Dedifferentiated amniotic fluid mesenchymal stem cell (primary cell): ENCODE data around the gene GABRG3.

ENCODE experiments used
- DNase-seq: peaks from one replicate; pipeline ENCODE4 v3.0.0-alpha.2; 2016; ENCODE audit errors: extremely low spot score

Gene GABRG3

GRCh38 chr15:27097506-27097905, 126.5 kb downstream of the GABRG3 start:
- DNase-seq = no peak

- no peak for DNase-seq
Measured at GRCh38 chr15:27101982-27102381, 131.0 kb downstream of the GABRG3 start.

GRCh38 chr15:27111323-27111722, 140.3 kb downstream of the GABRG3 start:
- DNase-seq = no peak

- no peak for DNase-seq
Measured at GRCh38 chr15:27114473-27114872, 143.5 kb downstream of the GABRG3 start.

GRCh38 chr15:27119695-27120266, 148.8 kb downstream of the GABRG3 start:
- DNase-seq = no peak

- no peak for DNase-seq
Measured at GRCh38 chr15:27121672-27122071, 150.7 kb downstream of the GABRG3 start.

- DNase-seq = no peak
Measured at GRCh38 chr15:27123291-27123690, 152.3 kb downstream of the GABRG3 start.

- no peak for DNase-seq
Measured at GRCh38 chr15:27123808-27124207, 152.8 kb downstream of the GABRG3 start.

- DNase-seq = no peak
Measured at GRCh38 chr15:27124287-27124871, 153.4 kb downstream of the GABRG3 start.

GRCh38 chr15:27125185-27125584, 154.2 kb downstream of the GABRG3 start:
- no peak for DNase-seq

- DNase-seq = no peak
Measured at GRCh38 chr15:27126449-27126848, 155.5 kb downstream of the GABRG3 start.

GRCh38 chr15:27127815-27128570, 157.0 kb downstream of the GABRG3 start:
- no peak for DNase-seq

GRCh38 chr15:27133249-27133648, 162.3 kb downstream of the GABRG3 start:
- DNase-seq = no peak

- no peak for DNase-seq
Measured at GRCh38 chr15:27134481-27134880, 163.5 kb downstream of the GABRG3 start.

GRCh38 chr15:27135151-27135550, 164.2 kb downstream of the GABRG3 start:
- no peak for DNase-seq

GRCh38 chr15:27137127-27137526, 166.1 kb downstream of the GABRG3 start:
- DNase-seq = no peak

GRCh38 chr15:27165590-27165989, 194.6 kb downstream of the GABRG3 start:
- DNase-seq = no peak

GRCh38 chr15:27166917-27167316, 195.9 kb downstream of the GABRG3 start:
- DNase-seq = no peak

- no peak for DNase-seq
Measured at GRCh38 chr15:27167738-27168137, 196.8 kb downstream of the GABRG3 start.

- no peak for DNase-seq
Measured at GRCh38 chr15:27170851-27171250, 199.9 kb downstream of the GABRG3 start.

- DNase-seq = no peak
Measured at GRCh38 chr15:27172821-27173220, 201.8 kb downstream of the GABRG3 start.

GRCh38 chr15:27175472-27176153, 204.6 kb downstream of the GABRG3 start:
- DNase-seq = no peak
